Fibroblast of mammary gland (primary cell): Measurements from ENCODE around the gene TRIL.

Experiments used
- DNase-seq: peaks from one replicate; pipeline ENCODE4 v3.0.0-alpha.2; 2010; ENCODE audit warnings: low read depth
- H3K4me3 ChIP-seq: 2 replicates; pipeline ENCODE4 v1.5.1; 2011; ENCODE audit warnings: low read depth, mild to moderate bottlenecking, low read length, moderate library complexity; ENCODE audit not compliant: control insufficient read depth
- CTCF ChIP-seq: conservative IDR thresholded peaks from 2 replicates; pipeline ENCODE4 v1.5.1; 2011; ENCODE audit warnings: low read depth, low read length, inconsistent platforms; ENCODE audit not compliant: control insufficient read depth, insufficient read depth

TRIL gene

GRCh38 chr7:28903730-28904577, 54.2 kb downstream of the TRIL start:
- H3K4me3 ChIP-seq: peak overlapping the region; percentile 47
- no peak for TF ChIP-seq CTCF
- peak; percentile 4 for DNase-seq
